OCI-LY1 (cell line): ENCODE data around the gene IFNA21.

Experiments used
- H2AFZ ChIP-seq: fragments of 200-600 bp; sonication (generic), shearing (Covaris generic); 2 replicates; pipeline ENCODE4 v1.6.0; 2014; ENCODE audit warnings: antibody characterized with exemption, mild to moderate bottlenecking, low read length
- H3F3A ChIP-seq: fragments of 200-600 bp; sonication (generic), shearing (Covaris generic); 2 replicates; pipeline ENCODE4 v1.6.0; 2014; ENCODE audit warnings: mild to moderate bottlenecking, antibody characterized with exemption, low read length, moderate library complexity; ENCODE audit not compliant: insufficient read depth
- H3K27ac ChIP-seq: fragments of 200-600 bp; sonication (generic); 2 replicates; pipeline ENCODE4 v1.5.1; 2014; ENCODE audit warnings: low read length, mixed run types, mild to moderate bottlenecking, low read depth; ENCODE audit not compliant: poor library complexity, severe bottlenecking
- H3K27me3 ChIP-seq: fragments of 200-600 bp; sonication (generic); 2 replicates; pipeline ENCODE4 v1.6.0; 2014; ENCODE audit warnings: antibody characterized with exemption, mild to moderate bottlenecking, low read length, moderate library complexity; ENCODE audit not compliant: insufficient read depth
- H3K36me3 ChIP-seq: fragments of 200-600 bp; sonication (generic); 2 replicates; pipeline ENCODE4 v1.6.1; 2014; ENCODE audit warnings: mild to moderate bottlenecking, antibody characterized with exemption, low read length, moderate library complexity, mixed read lengths; ENCODE audit not compliant: insufficient read depth
- H3K4me1 ChIP-seq: fragments of 200-600 bp; sonication (generic); 2 replicates; pipeline ENCODE4 v1.5.1; 2014; ENCODE audit warnings: mild to moderate bottlenecking, low read length, moderate library complexity; ENCODE audit not compliant: insufficient read depth, severe bottlenecking
- H3K4me2 ChIP-seq: fragments of 200-600 bp; sonication (generic), shearing (Covaris generic); 2 replicates; pipeline ENCODE4 v1.6.1; 2014; ENCODE audit warnings: low read length
- H3K4me3 ChIP-seq: fragments of 200-600 bp; sonication (generic); 2 replicates; pipeline ENCODE4 v1.5.1; 2014; ENCODE audit warnings: low read length, low read depth, mild to moderate bottlenecking, mixed read lengths; ENCODE audit not compliant: poor library complexity, severe bottlenecking
- H3K79me2 ChIP-seq: fragments of 200-600 bp; shearing (Covaris generic); 2 replicates; pipeline ENCODE4 v1.6.1; 2016; ENCODE audit warnings: mixed run types, low read length, mixed read lengths; ENCODE audit not compliant: insufficient read depth
- H3K9ac ChIP-seq: fragments of 200-600 bp; sonication (generic), shearing (Covaris generic); 2 replicates; pipeline ENCODE4 v1.6.1; 2014; ENCODE audit warnings: mild to moderate bottlenecking, low read length, mixed read lengths
- H3K9me2 ChIP-seq: fragments of 200-600 bp; sonication (generic), shearing (Covaris generic); 2 replicates; pipeline ENCODE4 v1.6.1; 2014; ENCODE audit warnings: low read depth, mild to moderate bottlenecking, low read length, mixed read lengths
- H3K9me3 ChIP-seq: fragments of 200-600 bp; shearing (Covaris generic); 2 replicates; pipeline ENCODE4 v1.6.1; 2014; ENCODE audit warnings: low read length, mixed read lengths
- H4K20me1 ChIP-seq: fragments of 200-600 bp; sonication (generic), shearing (Covaris generic); 2 replicates; pipeline ENCODE4 v1.6.0; 2016; ENCODE audit warnings: mild to moderate bottlenecking, low read length; ENCODE audit not compliant: insufficient read depth
- EZH2 ChIP-seq: fragments of 200-600 bp; sonication (generic), shearing (Covaris generic); IDR thresholded peaks from 2 replicates; pipeline ENCODE4 v1.8.0; 2017; ENCODE audit warnings: borderline replicate concordance, mixed run types, mild to moderate bottlenecking, antibody characterized with exemption, low read length, moderate library complexity, mixed read lengths
- TF ChIP-seq, protein P1 (sequence below): fragments of 200-600 bp; sonication (generic), shearing (Covaris generic); IDR thresholded peaks from 2 replicates; pipeline ENCODE4 v1.5.1; 2017; ENCODE audit warnings: mild to moderate bottlenecking, antibody characterized with exemption, low read length, moderate library complexity, mixed read lengths

The IFNA21 gene

DNA sequence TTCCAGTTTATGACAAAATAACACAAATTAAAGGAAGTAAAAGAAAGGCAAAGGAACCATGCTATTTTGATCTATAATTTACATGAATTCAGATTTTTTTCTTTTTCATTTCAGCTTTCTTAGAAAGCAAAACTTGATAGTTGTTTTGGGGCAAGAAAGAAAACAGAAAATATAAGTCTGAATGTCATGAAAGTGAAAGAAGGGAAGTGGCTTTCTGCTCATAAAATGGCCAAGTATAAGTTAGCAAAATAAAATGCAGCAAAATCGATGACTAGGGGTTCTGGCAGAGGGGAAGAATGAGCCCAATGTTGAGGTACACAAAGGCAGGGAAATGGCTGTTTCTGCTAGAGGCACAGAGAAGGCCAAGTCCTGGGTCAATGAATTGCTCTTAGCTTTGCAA, 21.9 kb downstream of the IFNA21 start:
- no peaks in the 10 kb centered on the region for H3K9me3 ChIP-seq
- H4K20me1 ChIP-seq = no peaks in the 10 kb centered on the region
- no peaks in the 10 kb centered on the region for H3K79me2 ChIP-seq
- no peaks in the 10 kb centered on the region for H3K36me3 ChIP-seq
- H3K27me3 ChIP-seq = no peaks in the 10 kb centered on the region
- H2AFZ ChIP-seq = no peak overlapping the region
- no peak overlapping the region for H3K27ac ChIP-seq
- H3K4me3 ChIP-seq = no peak overlapping the region
- H3K4me1 ChIP-seq = no peaks in the 10 kb centered on the region
- H3F3A ChIP-seq = no peaks in the 10 kb centered on the region
- no peak for TF ChIP-seq EZH2
- TF ChIP-seq, protein P1, sequence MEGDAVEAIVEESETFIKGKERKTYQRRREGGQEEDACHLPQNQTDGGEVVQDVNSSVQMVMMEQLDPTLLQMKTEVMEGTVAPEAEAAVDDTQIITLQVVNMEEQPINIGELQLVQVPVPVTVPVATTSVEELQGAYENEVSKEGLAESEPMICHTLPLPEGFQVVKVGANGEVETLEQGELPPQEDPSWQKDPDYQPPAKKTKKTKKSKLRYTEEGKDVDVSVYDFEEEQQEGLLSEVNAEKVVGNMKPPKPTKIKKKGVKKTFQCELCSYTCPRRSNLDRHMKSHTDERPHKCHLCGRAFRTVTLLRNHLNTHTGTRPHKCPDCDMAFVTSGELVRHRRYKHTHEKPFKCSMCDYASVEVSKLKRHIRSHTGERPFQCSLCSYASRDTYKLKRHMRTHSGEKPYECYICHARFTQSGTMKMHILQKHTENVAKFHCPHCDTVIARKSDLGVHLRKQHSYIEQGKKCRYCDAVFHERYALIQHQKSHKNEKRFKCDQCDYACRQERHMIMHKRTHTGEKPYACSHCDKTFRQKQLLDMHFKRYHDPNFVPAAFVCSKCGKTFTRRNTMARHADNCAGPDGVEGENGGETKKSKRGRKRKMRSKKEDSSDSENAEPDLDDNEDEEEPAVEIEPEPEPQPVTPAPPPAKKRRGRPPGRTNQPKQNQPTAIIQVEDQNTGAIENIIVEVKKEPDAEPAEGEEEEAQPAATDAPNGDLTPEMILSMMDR = no peak
- no peaks in the 10 kb centered on the region for H3K9me2 ChIP-seq
- no peak overlapping the region for H3K4me2 ChIP-seq
- no peak overlapping the region for H3K9ac ChIP-seq

DNA sequence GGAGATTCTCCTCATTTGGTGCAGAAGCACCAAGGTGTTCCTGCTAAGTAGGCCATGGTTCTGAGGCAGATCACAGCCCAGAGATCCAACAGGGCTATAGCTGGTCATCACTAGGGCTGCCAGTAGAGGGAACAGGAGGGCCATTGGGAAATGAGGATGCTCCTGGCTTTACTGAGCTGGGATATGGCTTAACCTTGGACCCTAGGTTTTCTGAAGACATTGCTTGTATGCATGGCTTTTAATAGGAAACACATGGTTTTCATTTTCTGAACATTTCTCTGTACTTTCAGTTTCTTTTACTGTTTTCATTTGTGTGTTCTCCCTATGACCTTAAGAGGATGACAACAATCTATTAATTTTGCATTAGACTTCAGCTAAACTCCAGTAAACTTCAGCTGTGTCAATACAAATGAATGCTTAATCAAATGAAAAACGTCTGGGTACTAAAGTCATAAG, 25.0 kb downstream of the IFNA21 start, which contains the start of gene IFNW1:
Gene IFNW1, minus strand, starts transcription at position 406 of the 456 bp plus-strand sequence. Its CDS starts 262 bp downstream, at position 144.
- H3K9me2 ChIP-seq = no peaks in the 10 kb centered on the region
- no peaks in the 10 kb centered on the region for H3F3A ChIP-seq
- H3K4me1 ChIP-seq = no peaks in the 10 kb centered on the region
- no peak within 1 kb of the TSS for H3K9ac ChIP-seq
- no peaks in the 10 kb centered on the region for H4K20me1 ChIP-seq
- H3K4me3 ChIP-seq = no peak within 1 kb of the TSS
- no peak within 1 kb of the TSS for H2AFZ ChIP-seq
- H3K4me2 ChIP-seq = no peak within 1 kb of the TSS
- no peaks in the 10 kb centered on the region for H3K79me2 ChIP-seq
- no peak within 1 kb of the TSS for H3K27ac ChIP-seq
- H3K27me3 ChIP-seq = no peaks in the 10 kb centered on the region
- H3K9me3 ChIP-seq = no peaks in the 10 kb centered on the region
- no peaks in the 10 kb centered on the region for H3K36me3 ChIP-seq
- no peak for TF ChIP-seq EZH2
- TF ChIP-seq, protein P1 = no peak

DNA sequence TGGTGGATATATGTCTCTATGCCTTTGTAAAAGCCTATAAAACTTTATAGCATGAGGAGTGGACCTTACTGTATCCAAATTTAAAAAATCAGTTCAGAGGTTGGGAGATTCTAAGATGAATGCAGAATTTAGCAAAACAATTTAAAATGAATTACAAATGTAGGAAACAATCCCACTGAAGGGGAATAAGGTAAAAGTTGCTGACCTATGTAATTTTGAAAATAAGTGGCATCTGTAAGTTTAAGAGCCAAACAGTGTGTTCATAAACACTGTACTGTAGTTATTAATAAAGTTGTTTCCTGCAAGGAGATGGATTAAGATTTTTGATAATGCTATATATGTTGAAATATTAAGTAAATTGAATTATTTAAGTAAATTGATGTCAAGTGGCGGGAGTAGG, 29.4 kb downstream of the IFNA21 start:
- TF ChIP-seq, protein P1 = no peak
- no peak for TF ChIP-seq EZH2
- H3K9me3 ChIP-seq = no peaks in the 10 kb centered on the region
- H3K27me3 ChIP-seq = no peaks in the 10 kb centered on the region
- H3K4me2 ChIP-seq = no peak overlapping the region
- no peak overlapping the region for H3K4me3 ChIP-seq
- H3K4me1 ChIP-seq = no peaks in the 10 kb centered on the region
- no peaks in the 10 kb centered on the region for H3F3A ChIP-seq
- H2AFZ ChIP-seq = no peak overlapping the region
- H3K27ac ChIP-seq = no peak overlapping the region
- H3K9ac ChIP-seq = no peak overlapping the region
- no peaks in the 10 kb centered on the region for H3K36me3 ChIP-seq
- no peaks in the 10 kb centered on the region for H4K20me1 ChIP-seq
- H3K79me2 ChIP-seq = no peaks in the 10 kb centered on the region
- H3K9me2 ChIP-seq = no peaks in the 10 kb centered on the region
